ENCODE results near the gene NDST3. TPM values are rescaled to one million over a fixed set of nuclear protein-coding genes. Genes with fewer than 3 reads are reported as not detected.

The NDST3 gene
- total RNA-seq, 1 donor: not detected

DNA sequence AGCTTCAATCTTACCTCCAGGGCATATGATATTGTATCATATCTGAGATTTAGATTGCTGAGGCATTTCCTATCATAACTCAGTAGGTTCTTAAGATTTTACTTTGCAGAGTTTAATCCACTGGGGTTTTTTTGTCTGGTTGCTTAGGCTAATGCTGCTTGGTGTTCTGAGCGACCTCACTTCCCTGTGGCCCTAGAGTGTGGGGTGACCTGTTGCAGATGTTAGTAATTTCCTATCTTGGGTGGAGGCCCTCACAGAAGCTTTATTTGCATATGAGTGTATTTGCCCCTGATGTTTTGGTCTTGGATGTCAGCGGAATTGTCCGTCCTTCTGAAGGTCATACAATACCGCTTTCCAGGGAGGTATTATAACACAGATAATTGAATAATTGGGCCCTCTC, 137.1 kb downstream of the NDST3 start:
- DNase-seq (ENCODE audit: low read depth): no peak
- TF ChIP-seq, protein P1, sequence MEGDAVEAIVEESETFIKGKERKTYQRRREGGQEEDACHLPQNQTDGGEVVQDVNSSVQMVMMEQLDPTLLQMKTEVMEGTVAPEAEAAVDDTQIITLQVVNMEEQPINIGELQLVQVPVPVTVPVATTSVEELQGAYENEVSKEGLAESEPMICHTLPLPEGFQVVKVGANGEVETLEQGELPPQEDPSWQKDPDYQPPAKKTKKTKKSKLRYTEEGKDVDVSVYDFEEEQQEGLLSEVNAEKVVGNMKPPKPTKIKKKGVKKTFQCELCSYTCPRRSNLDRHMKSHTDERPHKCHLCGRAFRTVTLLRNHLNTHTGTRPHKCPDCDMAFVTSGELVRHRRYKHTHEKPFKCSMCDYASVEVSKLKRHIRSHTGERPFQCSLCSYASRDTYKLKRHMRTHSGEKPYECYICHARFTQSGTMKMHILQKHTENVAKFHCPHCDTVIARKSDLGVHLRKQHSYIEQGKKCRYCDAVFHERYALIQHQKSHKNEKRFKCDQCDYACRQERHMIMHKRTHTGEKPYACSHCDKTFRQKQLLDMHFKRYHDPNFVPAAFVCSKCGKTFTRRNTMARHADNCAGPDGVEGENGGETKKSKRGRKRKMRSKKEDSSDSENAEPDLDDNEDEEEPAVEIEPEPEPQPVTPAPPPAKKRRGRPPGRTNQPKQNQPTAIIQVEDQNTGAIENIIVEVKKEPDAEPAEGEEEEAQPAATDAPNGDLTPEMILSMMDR (IDR thresholded peaks at IDR 0.05; ENCODE audit: insufficient read depth, low read length): no peak
- no peak overlapping the region for H3K4me3 ChIP-seq (ENCODE audit: low read depth, low read length)

DNA sequence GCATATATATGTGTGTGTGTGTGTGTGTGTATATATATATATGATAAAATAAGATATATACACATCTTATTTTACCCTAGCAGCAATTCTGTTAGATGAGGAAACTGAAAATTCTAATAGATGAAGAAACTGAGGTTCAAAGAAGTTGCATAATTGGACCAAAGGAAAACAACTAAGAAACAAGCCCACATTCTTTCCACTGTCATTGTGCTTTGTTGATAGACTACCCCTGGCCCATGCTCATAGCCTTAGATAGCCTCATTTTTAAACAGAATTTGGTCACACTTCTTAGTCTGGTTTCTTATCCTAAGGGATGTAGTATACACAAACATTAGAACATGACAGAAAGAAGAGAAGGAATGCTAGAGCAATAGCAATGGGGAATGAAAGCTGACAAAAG, 138.8 kb downstream of the NDST3 start:
- TF ChIP-seq, protein P1 (IDR thresholded peaks at IDR 0.05; ENCODE audit: insufficient read depth, low read length): no peak
- no peak overlapping the region for H3K4me3 ChIP-seq (ENCODE audit: low read depth, low read length)
- no peak for DNase-seq (ENCODE audit: low read depth)

DNA sequence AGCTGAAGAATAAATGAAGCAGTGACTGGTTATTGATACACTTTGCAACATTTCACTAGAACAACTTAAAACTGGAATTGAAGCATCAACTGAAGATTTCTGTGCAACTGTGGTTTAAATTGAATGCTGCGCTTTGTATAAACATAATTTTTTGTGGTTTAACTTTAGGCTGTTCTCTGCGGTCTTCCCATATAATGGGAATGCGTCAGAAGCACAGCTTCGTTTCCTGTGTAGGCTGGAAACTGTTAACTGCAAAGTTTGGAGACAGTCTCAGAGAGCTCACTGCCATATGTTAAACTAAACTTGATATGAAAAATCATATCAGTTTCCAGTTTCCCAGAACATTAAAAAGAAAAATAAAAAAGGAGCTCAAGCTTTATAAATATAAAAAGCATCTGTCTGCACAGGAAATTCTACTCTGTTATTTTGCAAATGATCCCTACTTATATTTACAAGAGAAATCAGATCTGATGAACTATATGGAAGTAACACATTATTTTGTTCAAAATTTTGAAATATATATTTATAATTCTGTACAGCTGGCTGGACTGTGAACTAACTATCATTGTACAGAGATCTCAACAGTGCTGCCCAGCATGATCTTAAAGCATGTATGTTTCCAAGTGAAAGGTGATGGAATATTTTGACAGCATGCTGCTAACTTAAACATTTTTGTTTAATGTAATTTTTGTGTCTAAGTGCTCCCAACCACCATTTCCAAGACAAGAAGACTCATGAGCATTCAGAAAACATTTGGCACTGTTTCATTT, 139.9 kb downstream of the NDST3 start:
- H3K4me3 ChIP-seq (ENCODE audit: low read depth, low read length): no peak overlapping the region
- TF ChIP-seq, protein P1 (IDR thresholded peaks at IDR 0.05; ENCODE audit: insufficient read depth, low read length): no peak
- DNase-seq (ENCODE audit: low read depth): peak; percentile 77

DNA sequence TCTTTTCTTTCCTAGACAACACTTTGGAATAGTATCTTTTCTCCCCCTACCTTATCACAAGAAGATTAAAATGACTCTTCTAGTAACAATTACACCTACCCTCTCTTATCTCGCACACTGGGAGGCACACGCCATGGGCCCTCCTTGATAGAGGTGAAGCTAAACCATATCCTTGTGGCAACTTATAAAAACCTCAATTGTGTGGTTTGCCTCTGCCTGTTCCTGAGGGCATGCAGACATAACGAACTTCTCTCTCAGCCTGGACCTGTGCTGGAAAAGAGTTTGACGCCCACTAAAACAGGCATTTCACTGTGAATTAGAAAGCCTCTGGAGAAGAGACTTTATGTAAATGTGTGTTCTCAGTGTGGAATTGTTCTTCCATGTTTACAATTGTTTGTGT, 141.2 kb downstream of the NDST3 start:
- no peak for DNase-seq (ENCODE audit: low read depth)
- TF ChIP-seq, protein P1 (IDR thresholded peaks at IDR 0.05; ENCODE audit: insufficient read depth, low read length): no peak

DNA sequence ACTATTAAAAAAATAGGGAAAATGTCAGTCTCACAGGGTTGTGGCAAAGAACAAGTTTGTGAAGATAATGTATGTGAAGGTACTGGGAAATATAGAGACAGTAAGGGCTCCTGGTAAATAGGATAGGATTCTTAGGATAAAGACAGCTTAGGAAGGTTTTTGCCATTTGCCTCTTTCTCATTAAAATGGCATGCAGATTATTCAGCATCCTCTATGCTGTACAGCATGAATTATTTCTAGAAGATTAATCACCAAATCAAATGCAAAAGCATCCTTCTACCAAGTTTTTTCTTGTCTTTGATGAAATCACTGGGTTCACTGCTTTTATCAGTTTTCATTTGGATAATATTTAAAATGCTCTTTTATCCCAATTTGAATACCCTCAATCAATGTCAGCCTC, 142.8 kb downstream of the NDST3 start:
- no peak for DNase-seq (ENCODE audit: low read depth)
- TF ChIP-seq, protein P1 (IDR thresholded peaks at IDR 0.05; ENCODE audit: insufficient read depth, low read length): no peak
- no peak overlapping the region for H3K4me3 ChIP-seq (ENCODE audit: low read depth, low read length)

More for the DNA sequence above, 141.2 kb downstream of the NDST3 start:
- H3K4me3 ChIP-seq (ENCODE audit: low read depth, low read length): no peak overlapping the region

DNA sequence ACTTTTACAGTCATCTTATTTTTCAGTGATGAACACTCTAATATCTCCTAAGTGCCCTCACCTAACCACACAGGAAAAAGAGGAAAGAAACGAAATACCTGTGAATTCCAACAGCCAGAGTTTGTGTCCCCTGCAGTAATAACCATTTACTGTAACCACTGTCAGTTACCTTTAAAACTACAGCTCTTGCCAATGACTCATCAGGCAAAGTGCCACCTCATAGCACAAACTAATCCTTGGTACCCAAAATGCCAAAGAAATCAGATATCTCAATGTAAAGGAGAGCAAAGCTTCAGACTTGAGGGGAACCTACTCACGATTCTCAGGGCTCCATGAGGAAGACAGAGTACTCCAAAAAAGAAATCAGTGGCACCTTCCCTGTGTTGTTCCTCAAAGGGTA, 146.5 kb downstream of the NDST3 start:
- TF ChIP-seq, protein P1 (IDR thresholded peaks at IDR 0.05; ENCODE audit: insufficient read depth, low read length): no peak
- DNase-seq (ENCODE audit: low read depth): peak; percentile 27
- H3K4me3 ChIP-seq (ENCODE audit: low read depth, low read length): no peak overlapping the region

DNA sequence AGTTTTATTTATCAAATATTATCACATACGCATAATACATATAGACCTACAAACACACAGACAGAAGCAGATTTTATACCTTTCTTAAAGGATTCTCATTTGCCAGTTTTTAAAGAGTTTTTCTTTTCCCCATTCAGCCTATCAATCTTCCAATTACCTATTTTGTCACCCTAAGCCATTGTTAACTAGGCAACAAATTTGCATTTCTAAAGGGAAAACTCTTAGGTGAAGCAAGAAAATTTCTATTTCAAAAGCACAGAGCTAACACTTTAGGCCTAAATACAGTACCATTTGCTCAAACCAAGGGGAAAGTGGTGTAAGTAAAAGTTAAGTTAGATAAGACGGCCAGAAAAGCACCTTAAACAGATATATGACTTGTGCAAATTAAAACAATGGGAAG, 156.6 kb downstream of the NDST3 start:
- no peak for DNase-seq (ENCODE audit: low read depth)
- TF ChIP-seq, protein P1 (IDR thresholded peaks at IDR 0.05; ENCODE audit: insufficient read depth, low read length): no peak
- no peak overlapping the region for H3K4me3 ChIP-seq (ENCODE audit: low read depth, low read length)
